Measurements from ENCODE around the gene CTU1. TPM values are rescaled to one million over a fixed set of nuclear protein-coding genes. Genes with fewer than 3 reads are reported as not detected.

Gene CTU1
- total RNA-seq = 3.7 and 5.0 TPM in 2 replicates

GRCh38 chr19:51108066-51108804 lies at the start of gene CTU1:
Gene CTU1 (minus strand): TSS chr19:51108409. CDS start chr19:51104569, 3,840 bp downstream.

GRCh38 chr19:51142119-51142518 lies 33.9 kb upstream of the CTU1 start, which contains the start of gene SIGLEC7:
Gene SIGLEC7 (plus strand): TSS chr19:51142301. CDS start chr19:51142370, 69 bp downstream.

GRCh38 chr19:51124729-51125128 lies 16.5 kb upstream of the CTU1 start, which contains the start of gene SIGLEC9:
Gene SIGLEC9 (plus strand): TSS chr19:51124906. CDS start chr19:51124975, 69 bp downstream.

GRCh38 chr19:51082611-51083010 lies 25.6 kb downstream of the CTU1 start, which contains the start of gene KLK14:
Gene KLK14 (minus strand): TSS chr19:51082887. CDS start chr19:51082614, 273 bp downstream.

GRCh38 chr19:51064534-51065220 lies 43.5 kb downstream of the CTU1 start, which contains the start of gene KLK13:
Gene KLK13 (minus strand): TSS chr19:51065092. CDS start chr19:51065067, 25 bp downstream.

Other genes starting within 250 kb of the CTU1 start
- not detected in 2 replicates for gene KLK2, start 235.0 kb downstream of the CTU1 start, total RNA-seq
- not detected in 2 replicates for gene KLK4, start 197.0 kb downstream of the CTU1 start, total RNA-seq
- not detected in 2 replicates for gene KLK5, start 155.4 kb downstream of the CTU1 start, total RNA-seq
- gene KLK6, start 138.8 kb downstream of the CTU1 start, total RNA-seq = not detected in 2 replicates
- gene KLK7, start 124.5 kb downstream of the CTU1 start, total RNA-seq = not detected in 2 replicates
- not detected in 2 replicates for gene KLK8, start 106.8 kb downstream of the CTU1 start, total RNA-seq
- gene KLK10, start 88.7 kb downstream of the CTU1 start, total RNA-seq = not detected in 2 replicates
- gene KLK11, start 81.8 kb downstream of the CTU1 start, total RNA-seq = not detected in 2 replicates
- not detected in 2 replicates for gene KLK12, start 73.4 kb downstream of the CTU1 start, total RNA-seq
- not detected in 2 replicates for gene KLK13, start 43.3 kb downstream of the CTU1 start, total RNA-seq
- not detected in 2 replicates for gene KLK14, start 25.5 kb downstream of the CTU1 start, total RNA-seq
- 0.11 and 0.34 TPM in 2 replicates for gene SIGLEC9, start 16.5 kb upstream of the CTU1 start, total RNA-seq
- gene SIGLEC7, start 33.9 kb upstream of the CTU1 start, total RNA-seq = not detected in 2 replicates
- gene CD33, start 116.7 kb upstream of the CTU1 start, total RNA-seq = not detected in 2 replicates
- not detected in 2 replicates for gene SIGLECL1, start 142.7 kb upstream of the CTU1 start, total RNA-seq
- gene IGLON5, start 203.2 kb upstream of the CTU1 start, total RNA-seq = not detected in 2 replicates
- 0.09 and 0.11 TPM in 2 replicates for gene VSIG10L, start 233.7 kb upstream of the CTU1 start, total RNA-seq